Colonic mucosa (tissue), 4 donors: Measurements from ENCODE around the gene ACTN3. TPM values are rescaled to one million over a fixed set of nuclear protein-coding genes. Genes with fewer than 3 reads are reported as not detected.
"Not testable (repeated sequence)": the region's sequence is repeated elsewhere in the genome, so short reads cannot be mapped to it uniquely, and the experiment has no call there.

ENCODE experiments used
- DNase-seq: peaks from one replicate; pipeline ENCODE4 v3.0.0-alpha.2; 2020
- H3K27ac ChIP-seq: fragments of 200-600 bp; one replicate; pipeline ENCODE4 v1.8.0; 2021
- H3K27me3 ChIP-seq: fragments of 200-600 bp; one replicate; pipeline ENCODE4 v1.8.0; 2021
- H3K36me3 ChIP-seq: fragments of 200-600 bp; one replicate; pipeline ENCODE4 v1.8.0; 2021
- H3K4me1 ChIP-seq: fragments of 200-600 bp; one replicate; pipeline ENCODE4 v1.8.0; 2021; ENCODE audit warnings: mild to moderate bottlenecking
- H3K4me3 ChIP-seq: fragments of 200-600 bp; one replicate; pipeline ENCODE4 v1.8.0; 2021
- H3K9ac ChIP-seq, 2 donors: one replicate each; pipeline ENCODE4 v1.7.0; 2013; ENCODE audit warnings: control low read depth in 2 of 2, low read depth in 2 of 2, low read length in 2 of 2
- H3K9me3 ChIP-seq: fragments of 200-600 bp; one replicate; pipeline ENCODE4 v1.8.0; 2021
- CTCF ChIP-seq: fragments of 200-600 bp; IDR thresholded peaks from one replicate; pipeline ENCODE4 v1.8.0; 2022; ENCODE audit warnings: antibody characterized with exemption, mild to moderate bottlenecking
- intact Hi-C: fragments of 100-400 bp; cut with DNase I; formaldehyde crosslinking; loops from one replicate; pipeline ENCODE4 v1.14.1; 2022
- total RNA-seq, 2 donors: library from RNA; stranded (reverse); fragmentation: NEBNext Ultra II Directional in 1 of 2; extraction: Animal tissue kit (Norgen Biotek cat#: 25700) in 1 of 2; gene quantifications; one replicate each; pipeline ENCODE4 v1.2.1, GENCODE V29; 2021
- donor health status: healthy.
- donor health status: DM: no; HTN: no; CAD: no.
- donor health status: DM: no; HTN: no; CAD: no.

The ACTN3 gene
- total RNA-seq, 2 donors from 2014 or later, result 0.11 TPM; not detected in 1

GRCh38 chr11:66539870-66540213 lies 6.9 kb upstream of the ACTN3 start:
- intact Hi-C loops, result no loop called here
- Histone ChIP-seq H3K27me3 (no peaks in the 10 kb centered on the region), H3K9me3 (no peaks in the 10 kb centered on the region), H3K4me1 (peaks cover 7% of the 10 kb centered on the region), H3K27ac (no peak overlapping the region), H3K4me3 (no peak overlapping the region), H3K9ac (no peak overlapping the region), H3K36me3 (no peaks in the 10 kb centered on the region)
- TF ChIP-seq CTCF, result no peak
- DNase-seq, result no peak

GRCh38 chr11:66540598-66540997 lies 6.1 kb upstream of the ACTN3 start:
- intact Hi-C loops, H3K9me3 ChIP-seq, H3K4me3 ChIP-seq, H3K27me3 ChIP-seq, H3K4me1 ChIP-seq, H3K9ac ChIP-seq, DNase-seq, H3K27ac ChIP-seq, H3K36me3 ChIP-seq: not testable (repeated sequence)

GRCh38 chr11:66541892-66542291 lies 4.8 kb upstream of the ACTN3 start:
- no peaks in the 10 kb centered on the region for H3K36me3 ChIP-seq
- no peaks in the 10 kb centered on the region for H3K27me3 ChIP-seq
- no peak overlapping the region for H3K9ac ChIP-seq
- intact Hi-C loops, result no loop called here
- no peak for TF ChIP-seq CTCF
- peaks cover 12% of the 10 kb centered on the region for H3K4me1 ChIP-seq
- no peak for DNase-seq
- no peaks in the 10 kb centered on the region for H3K9me3 ChIP-seq
- no peak overlapping the region for H3K27ac ChIP-seq
- H3K4me3 ChIP-seq, result no peak overlapping the region

- no peak for TF ChIP-seq CTCF
- DNase-seq, result no peak
- no peaks in the 10 kb centered on the region for H3K9me3 ChIP-seq
- no peak overlapping the region for H3K4me3 ChIP-seq
- H3K9ac ChIP-seq, result no peak overlapping the region
- H3K36me3 ChIP-seq, result no peaks in the 10 kb centered on the region
- peaks cover 12% of the 10 kb centered on the region for H3K4me1 ChIP-seq
- H3K27me3 ChIP-seq, result no peaks in the 10 kb centered on the region
- H3K27ac ChIP-seq, result no peak overlapping the region
- intact Hi-C loops, result no loop called here
Observed at GRCh38 chr11:66542362-66542761, 4.3 kb upstream of the ACTN3 start.

- Histone ChIP-seq H3K9ac (peak overlapping the region; percentile 19 to 56), H3K9me3 (no peaks in the 10 kb centered on the region), H3K36me3 (no peaks in the 10 kb centered on the region), H3K4me3 (no peak overlapping the region), H3K4me1 (peaks cover 12% of the 10 kb centered on the region), H3K27me3 (no peaks in the 10 kb centered on the region), H3K27ac (no peak overlapping the region)
- no peak for TF ChIP-seq CTCF
- intact Hi-C loops, result no loop called here
- DNase-seq, result peak; percentile 35
Observed at GRCh38 chr11:66543263-66544107, 3.2 kb upstream of the ACTN3 start.

GRCh38 chr11:66544952-66545351 lies 1.8 kb upstream of the ACTN3 start:
- Histone ChIP-seq H3K4me1 (peaks cover 12% of the 10 kb centered on the region), H3K4me3 (peak overlapping the region; percentile 88), H3K9ac (peak overlapping the region in 1 of 2 donors; percentile 76)
- H3K27me3 ChIP-seq, DNase-seq, H3K9me3 ChIP-seq, H3K36me3 ChIP-seq, intact Hi-C loops, H3K27ac ChIP-seq: not testable (repeated sequence)
